Fibroblast of lung (primary cell): ENCODE data around the gene GJB4. TPM values are rescaled to one million over a fixed set of nuclear protein-coding genes. Genes with fewer than 3 reads are reported as not detected.
"Not testable (repeated sequence)": the region's sequence is repeated elsewhere in the genome, so short reads cannot be mapped to it uniquely, and the experiment has no call there.

Experiments
- DNase-seq, 2 donors: peaks; one replicate each; pipeline versions ENCODE4 v3.0.0 to v3.0.0-alpha.2; 2010; ENCODE audit warnings: low read depth in 2 of 2
- H2AFZ ChIP-seq: 2 replicates; pipeline ENCODE4 v1.5.1; 2012; ENCODE audit warnings: low read length, control low read depth, inconsistent platforms
- H3K27ac ChIP-seq: 2 replicates; pipeline ENCODE4 v1.5.1; 2011; ENCODE audit warnings: low read length, control low read depth; ENCODE audit not compliant: insufficient read depth
- H3K27me3 ChIP-seq: 2 replicates; pipeline ENCODE4 v1.5.1; 2011; ENCODE audit warnings: mild to moderate bottlenecking, low read length; ENCODE audit not compliant: control insufficient read depth, insufficient read depth
- H3K36me3 ChIP-seq: 2 replicates; pipeline ENCODE4 v1.5.1; 2011; ENCODE audit warnings: low read length; ENCODE audit not compliant: control insufficient read depth, insufficient read depth
- H3K4me1 ChIP-seq: 2 replicates; pipeline ENCODE4 v1.5.1; 2011; ENCODE audit warnings: low read length; ENCODE audit not compliant: control insufficient read depth, insufficient read depth; ENCODE audit errors: extremely low read depth
- H3K4me2 ChIP-seq: 2 replicates; pipeline ENCODE4 v1.5.1; 2011; ENCODE audit warnings: low read length, control low read depth; ENCODE audit not compliant: insufficient read depth; ENCODE audit errors: extremely low read depth
- H3K4me3 ChIP-seq, 4 experiments: fragments of 200-600 bp in 1 of 4; sonication (generic) in 1 of 4; replicated peaks in 1 of 4; 2 replicates each; pipeline ENCODE4 v1.5.1; 2011 to 2016; ENCODE audit warnings: low read length in 4 of 4, low read depth in 3 of 4, mild to moderate bottlenecking in 3 of 4, control low read depth in 2 of 4, inconsistent platforms in 1 of 4, mixed read lengths in 1 of 4; ENCODE audit not compliant: insufficient read depth in 1 of 4; ENCODE audit errors: control extremely low read depth in 1 of 4
- H3K79me2 ChIP-seq: 2 replicates; pipeline ENCODE4 v1.5.1; 2012; ENCODE audit warnings: mild to moderate bottlenecking, low read length, inconsistent platforms; ENCODE audit not compliant: control insufficient read depth, insufficient read depth
- H3K9ac ChIP-seq: 2 replicates; pipeline ENCODE4 v1.5.1; 2011; ENCODE audit warnings: mild to moderate bottlenecking, low read length, control low read depth; ENCODE audit not compliant: insufficient read depth
- H3K9me3 ChIP-seq: 2 replicates; pipeline ENCODE4 v1.5.1; 2012; ENCODE audit warnings: low read depth, low read length; ENCODE audit not compliant: control insufficient read depth, insufficient read depth
- H4K20me1 ChIP-seq: 2 replicates; pipeline ENCODE4 v1.5.1; 2011; ENCODE audit warnings: low read length; ENCODE audit not compliant: control insufficient read depth, insufficient read depth; ENCODE audit errors: extremely low read depth
- EZH2 ChIP-seq: IDR thresholded peaks from 2 replicates; pipeline ENCODE4 v1.5.1; 2012; ENCODE audit warnings: low read length, control low read depth, mild to moderate bottlenecking; ENCODE audit errors: missing control alignments
- polyA plus RNA-seq, 2 donors: library from polyadenylated mRNA; depleted of rRNA in 1 of 2; stranded (reverse) in 1 of 2; unstranded in 1 of 2; fragments of >200 nt; gene quantifications; 2 replicates each; pipeline ENCODE4 v1.2.1, GENCODE V29; 2011 to 2012; ENCODE audit warnings: missing spikeins in 1 of 2
- total RNA-seq: library from RNA; depleted of rRNA; stranded (reverse); fragments of >200 nt; gene quantifications from 2 replicates; pipeline ENCODE4 v1.2.1, GENCODE V29; 2014
- TF ChIP-seq, protein P1 (sequence below), 2 donors: IDR thresholded peaks in 1 of 2; conservative IDR thresholded peaks in 1 of 2; 1 replicate in 1 of 2; 2 replicates in 1 of 2; pipeline ENCODE4 v1.5.1; 2011 to 2012; ENCODE audit warnings: low read length in 2 of 2, control low read depth in 1 of 2, inconsistent platforms in 1 of 2, low read depth in 1 of 2, mild to moderate bottlenecking in 1 of 2

GJB4 gene
- total and polyA plus RNA-seq, 2 donors (not counting 1 experiment from before 2014, with no cell fraction given): not detected

DNA sequence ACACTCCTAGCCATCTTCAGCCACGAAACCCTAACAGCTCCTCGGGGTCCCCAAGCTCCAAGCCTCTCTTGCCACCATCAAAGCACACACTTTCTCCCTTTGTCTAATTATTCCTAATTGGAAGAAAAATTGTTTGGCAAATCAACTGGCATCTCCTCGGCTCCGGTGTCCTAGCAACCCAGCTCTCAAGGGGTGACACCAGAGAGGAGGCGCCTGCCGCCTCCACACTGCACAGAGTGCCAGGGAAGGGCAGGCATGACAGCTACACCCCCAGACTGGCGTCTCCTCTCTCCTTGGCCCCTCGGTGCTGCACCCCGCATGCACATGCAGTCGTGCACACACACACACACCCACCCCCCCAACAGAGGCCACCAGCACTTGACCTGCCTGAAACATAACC lies 22.8 kb upstream of the GJB4 start:
- H3K79me2 ChIP-seq: no peaks in the 10 kb centered on the region
- H3K27ac ChIP-seq: no peak overlapping the region
- H3K9me3 ChIP-seq: no peaks in the 10 kb centered on the region
- no peaks in the 10 kb centered on the region for H3K36me3 ChIP-seq
- no peak overlapping the region for H3K9ac ChIP-seq
- H3K4me1 ChIP-seq: no peaks in the 10 kb centered on the region
- TF ChIP-seq EZH2: no peak
- TF ChIP-seq, protein P1, sequence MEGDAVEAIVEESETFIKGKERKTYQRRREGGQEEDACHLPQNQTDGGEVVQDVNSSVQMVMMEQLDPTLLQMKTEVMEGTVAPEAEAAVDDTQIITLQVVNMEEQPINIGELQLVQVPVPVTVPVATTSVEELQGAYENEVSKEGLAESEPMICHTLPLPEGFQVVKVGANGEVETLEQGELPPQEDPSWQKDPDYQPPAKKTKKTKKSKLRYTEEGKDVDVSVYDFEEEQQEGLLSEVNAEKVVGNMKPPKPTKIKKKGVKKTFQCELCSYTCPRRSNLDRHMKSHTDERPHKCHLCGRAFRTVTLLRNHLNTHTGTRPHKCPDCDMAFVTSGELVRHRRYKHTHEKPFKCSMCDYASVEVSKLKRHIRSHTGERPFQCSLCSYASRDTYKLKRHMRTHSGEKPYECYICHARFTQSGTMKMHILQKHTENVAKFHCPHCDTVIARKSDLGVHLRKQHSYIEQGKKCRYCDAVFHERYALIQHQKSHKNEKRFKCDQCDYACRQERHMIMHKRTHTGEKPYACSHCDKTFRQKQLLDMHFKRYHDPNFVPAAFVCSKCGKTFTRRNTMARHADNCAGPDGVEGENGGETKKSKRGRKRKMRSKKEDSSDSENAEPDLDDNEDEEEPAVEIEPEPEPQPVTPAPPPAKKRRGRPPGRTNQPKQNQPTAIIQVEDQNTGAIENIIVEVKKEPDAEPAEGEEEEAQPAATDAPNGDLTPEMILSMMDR (conservative IDR thresholded peaks at IDR 0.05 in 1 of 2, IDR thresholded peaks at IDR 0.05 in 1 of 2; ENCODE audit: low read depth in 1 of 2, low read length in 2 of 2): no peak
- no peak overlapping the region for H2AFZ ChIP-seq
- no peaks in the 10 kb centered on the region for H4K20me1 ChIP-seq
- no peak for DNase-seq
- no peak overlapping the region for H3K4me2 ChIP-seq
- H3K27me3 ChIP-seq: no peaks in the 10 kb centered on the region
- H3K4me3 ChIP-seq: no peak overlapping the region

DNA sequence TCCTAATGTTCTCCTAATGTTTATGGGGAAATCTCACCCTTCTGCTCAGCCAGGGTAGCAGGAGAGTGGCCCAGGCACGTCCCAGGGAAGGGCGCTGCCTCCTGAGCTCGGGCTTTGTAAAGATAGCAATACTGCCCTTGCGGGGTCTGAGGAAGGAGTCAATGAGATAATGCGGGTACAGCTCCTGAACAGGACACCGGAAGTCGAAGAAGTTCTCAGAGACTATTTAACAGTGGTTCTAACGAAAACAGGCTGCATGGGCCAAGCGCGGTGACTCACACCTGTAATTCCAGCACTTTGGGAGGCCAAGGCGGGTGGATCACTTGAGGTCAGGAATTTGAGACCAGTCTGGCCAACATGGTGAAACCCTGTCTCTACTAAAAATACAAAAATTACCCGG lies 22.3 kb upstream of the GJB4 start:
- H3K9ac ChIP-seq, H3K79me2 ChIP-seq, H3K27ac ChIP-seq, H2AFZ ChIP-seq, H3K4me2 ChIP-seq, DNase-seq, H3K4me1 ChIP-seq, H4K20me1 ChIP-seq, H3K9me3 ChIP-seq, H3K4me3 ChIP-seq, H3K27me3 ChIP-seq, H3K36me3 ChIP-seq: not testable (repeated sequence)

DNA sequence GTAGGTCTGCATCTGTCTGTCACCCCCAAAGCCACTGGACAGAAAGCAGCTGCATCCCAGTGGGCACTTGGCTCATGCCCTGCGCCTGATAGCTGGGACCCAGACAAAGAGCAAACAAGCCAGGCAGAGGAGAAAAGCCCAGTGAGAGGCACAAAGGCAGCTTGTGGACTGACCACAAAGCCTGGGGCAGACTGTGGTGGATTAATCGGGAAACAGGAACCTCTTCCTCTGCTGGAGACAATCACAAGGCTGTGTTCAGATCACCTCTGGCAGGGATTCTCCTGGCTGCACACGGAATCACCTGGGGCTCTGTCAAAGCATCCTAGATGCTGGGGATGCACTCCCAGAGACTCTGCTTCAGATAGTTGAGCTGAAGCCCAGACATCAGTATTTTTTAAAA lies 19.9 kb upstream of the GJB4 start:
- Histone ChIP-seq H3K27ac (no peak overlapping the region), H3K4me2 (no peak overlapping the region), H3K4me1 (no peaks in the 10 kb centered on the region), H3K27me3 (no peaks in the 10 kb centered on the region), H3K79me2 (no peaks in the 10 kb centered on the region), H3K4me3 (no peak overlapping the region), H3K9me3 (no peaks in the 10 kb centered on the region), H4K20me1 (no peaks in the 10 kb centered on the region), H3K36me3 (no peaks in the 10 kb centered on the region), H2AFZ (no peak overlapping the region), H3K9ac (no peak overlapping the region)
- DNase-seq: no peak
- TF ChIP-seq, protein P1 (conservative IDR thresholded peaks at IDR 0.05 in 1 of 2, IDR thresholded peaks at IDR 0.05 in 1 of 2; ENCODE audit: low read depth in 1 of 2, low read length in 2 of 2): no peak
- no peak for TF ChIP-seq EZH2
